ENCODE results near the gene SZRD1.

DNA sequence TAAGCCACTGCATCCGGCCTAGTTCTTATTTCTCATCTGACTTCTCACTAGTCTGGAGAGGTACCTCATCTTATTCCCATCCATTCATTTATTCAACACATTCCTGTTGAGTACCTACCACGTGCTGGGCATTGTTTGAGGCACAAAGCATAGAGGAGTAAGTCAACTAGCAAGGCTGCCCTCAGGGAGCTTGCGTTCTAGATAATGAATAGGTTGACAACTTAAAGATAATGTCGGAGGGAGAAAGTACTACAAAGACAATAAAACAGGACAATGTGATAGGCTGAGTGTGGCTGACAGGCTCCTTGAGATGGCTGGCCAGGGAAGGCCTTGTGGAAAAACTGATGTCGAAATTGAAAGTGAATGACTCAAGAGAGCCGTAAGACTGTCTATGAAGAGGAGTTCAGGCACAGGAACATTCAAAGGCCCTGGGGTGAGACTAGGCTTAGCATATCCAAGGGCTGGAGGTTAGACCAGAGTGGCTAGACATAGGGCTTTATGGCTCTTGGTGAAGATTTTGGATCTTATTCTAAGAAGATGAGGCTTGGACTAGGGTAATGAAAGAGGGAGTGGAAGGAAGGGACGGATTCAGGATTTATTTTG lies 51.9 kb downstream of the SZRD1 start:
- TF ChIP-seq CTCF (IDR thresholded peaks at IDR 0.05) (no peak), POLR2A (IDR thresholded peaks at IDR 0.05) (no peak)
